HL-60 (cell line): Measurements from ENCODE around the gene MSMO1.

Experiments used
- DNase-seq, 2 experiments: peaks; one replicate each; pipeline ENCODE4 v3.0.0-alpha.2; 2010 to 2020; ENCODE audit warnings: low read depth in 1 of 2, low spot score in 1 of 2
- H3K27ac ChIP-seq: fragments of 250-450 bp; sonication (Bioruptor Pico); replicated peaks from 2 replicates; pipeline ENCODE4 v1.5.1; 2020; ENCODE audit warnings: mild to moderate bottlenecking, moderate library complexity
- H3K27me3 ChIP-seq: fragments of 250-450 bp; sonication (Bioruptor Pico); 2 replicates; pipeline ENCODE4 v1.5.1; 2021; ENCODE audit warnings: mild to moderate bottlenecking, moderate library complexity; ENCODE audit not compliant: insufficient read depth, poor library complexity, severe bottlenecking
- H3K4me3 ChIP-seq: replicated peaks from 2 replicates; pipeline ENCODE4 v1.5.1; 2011; ENCODE audit warnings: mild to moderate bottlenecking, control low read depth, low read length; ENCODE audit not compliant: insufficient read depth
- CTCF ChIP-seq: IDR thresholded peaks from one replicate; pipeline ENCODE4 v1.5.1; 2011; ENCODE audit warnings: low read length, control low read depth, inconsistent platforms; ENCODE audit not compliant: insufficient read depth
- GABPA ChIP-seq: IDR thresholded peaks from 2 replicates; pipeline ENCODE4 v1.6.1; 2012; ENCODE audit warnings: low read depth
- POLR2AphosphoS5 ChIP-seq: IDR thresholded peaks from 2 replicates; pipeline ENCODE4 v1.6.1; 2012; ENCODE audit warnings: low read depth
- REST ChIP-seq: IDR thresholded peaks from 2 replicates; pipeline ENCODE4 v1.6.1; 2012; ENCODE audit warnings: low read depth; ENCODE audit not compliant: insufficient replicate concordance
- SPI1 ChIP-seq: IDR thresholded peaks from 2 replicates; pipeline ENCODE4 v1.6.1; 2012; ENCODE audit warnings: low read depth, mild to moderate bottlenecking, borderline replicate concordance

The MSMO1 gene

GRCh38 chr4:165331359-165331758, 3.9 kb downstream of the MSMO1 start:
- Histone ChIP-seq H3K27me3 (no peaks in the 10 kb centered on the region), H3K27ac (no peak overlapping the region), H3K4me3 (peak overlapping the region; percentile 13; the same call in 1 of the 2 replicates)
- TF ChIP-seq CTCF (peak; percentile 21), REST (no peak)
- no peak for DNase-seq

- H3K4me3 ChIP-seq: peak overlapping the region; percentile 13; the same call in 1 of the 2 replicates
- no peak overlapping the region for H3K27ac ChIP-seq
- no peak for DNase-seq
- H3K27me3 ChIP-seq: no peaks in the 10 kb centered on the region
- no peak for TF ChIP-seq POLR2AphosphoS5
- TF ChIP-seq GABPA: no peak
Observed at GRCh38 chr4:165331823-165332222, 4.4 kb downstream of the MSMO1 start.

GRCh38 chr4:165332502-165332901, 5.0 kb downstream of the MSMO1 start:
- TF ChIP-seq CTCF: no peak
- TF ChIP-seq SPI1: peak; percentile 71
- TF ChIP-seq POLR2AphosphoS5: no peak
- TF ChIP-seq REST: no peak
- TF ChIP-seq GABPA: no peak
- DNase-seq: no peak
- Histone ChIP-seq H3K27ac (no peak overlapping the region), H3K4me3 (peak overlapping the region; percentile 13; the same call in 1 of the 2 replicates), H3K27me3 (no peaks in the 10 kb centered on the region)

GRCh38 chr4:165335163-165335703, 7.8 kb downstream of the MSMO1 start:
- H3K4me3 ChIP-seq: no peak overlapping the region
- TF ChIP-seq CTCF (no peak), REST (no peak), GABPA (no peak), SPI1 (no peak), POLR2AphosphoS5 (no peak)
- no peaks in the 10 kb centered on the region for H3K27me3 ChIP-seq
- no peak for DNase-seq
- H3K27ac ChIP-seq: no peak overlapping the region
